Islet of Langerhans (tissue), 1 donor: ENCODE results near the gene TAL2.

Experiments
- FAIRE-seq: peaks from one replicate; lab custom pipeline; 2011; peaks lifted over from hg19 to GRCh38; lab: Jason Lieb, UNC

TAL2 gene

DNA sequence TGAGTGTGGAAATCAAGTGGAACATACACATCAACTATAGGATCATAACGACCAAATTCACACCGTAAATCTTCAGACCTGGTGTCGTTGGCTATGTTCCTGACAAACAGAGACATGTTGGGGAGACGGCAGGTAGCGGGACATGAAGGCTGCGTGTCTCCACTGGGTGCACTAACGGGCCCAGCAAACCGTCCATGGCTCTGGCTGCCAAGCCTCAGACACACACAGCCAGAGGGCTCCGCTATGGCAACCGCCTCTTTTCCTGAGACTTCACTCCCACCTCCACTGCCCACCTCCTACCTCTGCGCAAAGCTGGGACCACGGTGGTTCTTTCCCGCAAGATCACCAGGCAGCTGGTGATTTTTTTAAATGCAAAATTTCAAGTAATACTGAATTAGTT is 48.4 kb downstream of the TAL2 start:
- FAIRE-seq, result no peak

- FAIRE-seq, result no peak
Observed at GRCh38 chr9:105711867-105712266, 49.6 kb downstream of the TAL2 start.

DNA sequence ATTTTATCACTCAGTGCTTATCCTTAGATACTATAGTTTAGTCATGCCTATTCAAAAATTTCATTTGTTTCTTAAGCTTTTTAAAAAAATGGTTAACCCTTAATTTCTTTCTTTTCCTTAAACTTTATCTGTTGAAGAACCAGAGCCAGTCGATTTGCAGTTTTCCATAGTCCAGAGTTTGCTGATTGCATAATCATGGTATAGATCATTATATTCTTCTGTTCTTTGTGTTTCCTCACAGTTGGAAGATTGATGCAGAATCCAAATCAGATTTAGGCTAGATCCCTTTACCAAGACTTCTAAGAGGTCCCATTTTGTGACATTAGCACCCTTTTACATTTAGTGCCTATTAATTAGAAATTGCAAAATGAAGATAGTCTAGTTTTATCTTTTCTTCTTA is 50.0 kb downstream of the TAL2 start:
- peak; percentile 55 for FAIRE-seq
